ENCODE measurements around the gene RNASE7.

DNA sequence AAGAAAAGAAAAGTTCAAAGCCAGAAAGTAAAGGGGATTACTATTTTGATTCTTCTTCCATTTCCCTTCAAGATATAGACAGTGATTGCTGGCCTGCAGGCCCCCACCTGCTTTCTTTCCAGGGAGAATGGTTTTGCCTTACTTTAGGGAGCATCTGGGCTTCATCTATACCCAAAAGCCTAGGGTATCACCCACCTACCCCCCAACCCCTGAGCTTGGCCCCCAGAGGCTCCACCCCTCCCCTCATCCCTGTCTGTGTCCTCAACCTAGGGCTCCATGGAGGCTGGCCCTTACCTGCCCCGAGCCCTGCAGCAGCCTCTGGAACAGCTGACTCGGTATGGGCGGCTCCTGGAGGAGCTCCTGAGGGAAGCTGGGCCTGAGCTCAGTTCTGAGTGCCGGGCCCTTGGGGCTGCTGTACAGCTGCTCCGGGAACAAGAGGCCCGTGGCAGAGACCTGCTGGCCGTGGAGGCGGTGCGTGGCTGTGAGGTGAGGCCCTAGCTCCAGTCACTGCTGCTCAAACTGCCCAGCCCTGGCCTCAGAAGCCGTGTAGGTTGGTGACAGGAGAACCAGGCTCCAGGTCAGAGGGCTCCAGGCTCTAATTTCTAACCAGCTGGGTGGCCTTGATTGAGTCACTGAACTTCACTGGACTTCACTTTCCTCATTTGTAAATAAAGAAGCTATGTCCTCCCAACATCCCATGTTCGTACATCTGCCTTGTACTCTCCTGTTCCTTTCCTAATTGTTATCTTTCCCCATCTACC, 41.6 kb downstream of the RNASE7 start:
- TF ChIP-seq CTCF (conservative IDR thresholded peaks at IDR 0.05; ENCODE audit: low read length) (no peak), EZH2phosphoT487 (IDR thresholded peaks at IDR 0.05; ENCODE audit: borderline replicate concordance, low read depth, low read length) (no peak)

Data from OCI-LY7 (cell line).